Renal cortical epithelial cell (primary cell): Measurements from ENCODE around the gene BLNK. TPM values are rescaled to one million over a fixed set of nuclear protein-coding genes. Genes with fewer than 3 reads are reported as not detected.
A peak's percentile ranks its signal among the peaks of the same experiment; 100 is the strongest.

Source experiments
- DNase-seq: peaks from one replicate; pipeline ENCODE4 v3.0.0-alpha.2; 2011; ENCODE audit warnings: low read depth
- total RNA-seq: library from RNA; depleted of rRNA; stranded (reverse); fragments of >200 nt; gene quantifications from 2 replicates; pipeline ENCODE4 v1.2.3, GENCODE V29; 2014

Gene BLNK
- total RNA-seq, 1 donor from 2014 or later: 2.8 TPM

DNA sequence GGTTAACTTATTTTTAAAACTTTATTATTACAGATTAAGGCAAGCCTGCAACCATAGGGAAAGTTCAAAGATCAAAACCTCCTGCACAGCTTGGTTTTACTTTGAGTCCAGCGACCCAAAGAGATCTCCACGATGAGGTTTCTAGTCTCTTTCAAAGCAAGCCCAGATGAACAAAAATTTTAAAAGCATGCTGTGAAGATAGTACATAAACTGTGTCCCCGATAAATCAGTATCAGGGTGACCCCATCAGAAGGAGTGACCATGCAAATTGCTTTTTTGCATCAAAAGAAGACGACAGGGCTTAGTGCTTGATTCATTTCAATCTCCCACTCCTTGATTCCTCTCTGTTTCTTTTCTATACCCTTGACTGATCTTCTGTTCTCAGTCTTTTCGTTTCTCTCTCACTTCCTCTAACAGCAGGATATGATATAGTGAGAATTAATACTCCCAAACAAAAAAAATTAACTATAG is 16.8 kb upstream of the BLNK start:
- DNase-seq: peak; percentile 27

DNA sequence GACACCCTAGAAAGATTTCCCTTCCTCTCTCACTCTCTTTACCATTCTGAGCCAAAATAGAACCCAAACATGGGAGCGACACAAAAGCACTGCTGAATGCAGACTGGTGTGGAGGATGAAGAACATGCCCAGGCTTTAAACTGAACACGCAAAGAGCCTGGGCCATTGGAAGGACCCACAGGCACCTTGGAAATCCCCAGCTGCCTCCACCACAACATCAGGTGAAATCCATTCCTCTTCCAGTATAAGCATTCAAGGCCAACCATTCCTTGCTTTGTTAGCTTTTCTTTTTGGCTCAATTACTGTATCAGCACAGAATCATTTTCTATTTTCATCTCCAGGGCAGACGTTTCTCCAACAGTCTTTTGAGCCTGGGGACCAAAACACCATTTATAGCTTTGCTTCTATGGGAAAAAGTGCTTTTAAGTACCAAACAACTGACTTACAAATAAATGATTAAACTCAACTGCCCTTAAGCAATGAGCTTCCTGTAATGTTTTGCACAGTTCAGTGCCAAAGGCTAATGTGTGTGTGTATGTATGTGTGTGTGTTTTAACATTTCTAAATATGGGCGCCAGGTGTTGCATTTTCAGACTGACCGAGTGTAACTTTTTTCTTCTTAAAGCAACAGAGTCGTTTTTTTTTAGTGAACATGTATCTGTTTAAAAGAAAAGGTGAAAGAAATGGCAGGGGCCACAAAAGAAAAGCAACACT is 16.2 kb upstream of the BLNK start:
- DNase-seq: peak; percentile 100

DNA sequence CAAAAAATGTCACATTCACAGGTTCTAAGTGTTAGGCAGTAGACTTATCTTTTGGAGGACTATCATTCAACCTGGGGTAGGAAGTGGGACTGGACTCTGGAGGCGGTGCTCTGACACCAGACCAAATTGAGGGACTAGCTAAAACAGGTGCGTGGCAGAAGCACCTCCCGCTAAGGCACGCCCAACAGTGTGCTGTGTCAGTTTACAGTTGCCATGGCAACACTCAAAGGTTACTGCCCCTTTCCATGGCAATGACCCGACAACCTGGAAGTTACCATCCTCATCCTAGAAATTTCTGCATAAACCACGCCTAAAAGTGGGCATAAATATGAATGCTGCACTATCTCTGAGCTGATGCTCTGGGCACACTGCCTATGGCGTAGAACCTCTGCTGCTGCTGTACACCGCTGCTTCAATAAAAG is 14.0 kb upstream of the BLNK start:
- DNase-seq: no peak

DNA sequence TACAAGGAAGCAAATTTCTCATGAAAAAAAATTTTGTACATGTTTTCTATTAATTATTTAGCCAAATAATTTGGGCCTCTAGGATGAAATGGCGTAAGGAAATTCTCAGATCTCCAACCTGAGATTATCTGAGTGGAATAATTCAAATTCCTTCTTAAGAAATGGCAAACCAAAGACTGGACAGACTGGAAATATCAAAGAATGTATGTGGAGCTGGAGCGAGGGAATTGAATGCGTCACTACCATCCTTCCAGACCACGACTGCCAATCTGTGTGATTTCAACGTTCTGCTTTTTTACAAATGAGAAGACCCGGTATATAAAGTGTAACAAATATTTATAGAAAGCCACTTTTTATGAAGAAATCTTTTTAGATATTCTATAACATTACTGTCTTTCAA is 12.4 kb upstream of the BLNK start:
- DNase-seq: peak; percentile 22

DNA sequence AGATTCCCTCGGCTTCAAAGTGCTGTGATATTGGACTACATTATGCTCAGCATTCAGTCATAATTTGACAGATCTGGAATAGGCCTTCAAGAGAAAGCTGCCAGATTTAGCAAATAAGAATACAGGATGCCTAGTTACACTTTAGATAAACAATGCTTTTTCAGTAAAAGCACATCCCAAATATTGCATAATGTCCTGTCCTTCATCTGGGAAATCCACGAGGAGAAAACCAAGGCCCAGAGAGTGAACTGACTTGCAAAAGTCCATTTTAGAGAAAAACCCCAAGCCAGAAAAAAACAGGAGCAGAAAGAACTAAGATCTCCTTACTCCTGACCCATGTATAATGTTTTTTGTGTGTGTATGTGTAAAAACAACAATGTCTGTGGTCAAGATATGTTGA is 12.0 kb upstream of the BLNK start:
- DNase-seq: peak; percentile 29

DNA sequence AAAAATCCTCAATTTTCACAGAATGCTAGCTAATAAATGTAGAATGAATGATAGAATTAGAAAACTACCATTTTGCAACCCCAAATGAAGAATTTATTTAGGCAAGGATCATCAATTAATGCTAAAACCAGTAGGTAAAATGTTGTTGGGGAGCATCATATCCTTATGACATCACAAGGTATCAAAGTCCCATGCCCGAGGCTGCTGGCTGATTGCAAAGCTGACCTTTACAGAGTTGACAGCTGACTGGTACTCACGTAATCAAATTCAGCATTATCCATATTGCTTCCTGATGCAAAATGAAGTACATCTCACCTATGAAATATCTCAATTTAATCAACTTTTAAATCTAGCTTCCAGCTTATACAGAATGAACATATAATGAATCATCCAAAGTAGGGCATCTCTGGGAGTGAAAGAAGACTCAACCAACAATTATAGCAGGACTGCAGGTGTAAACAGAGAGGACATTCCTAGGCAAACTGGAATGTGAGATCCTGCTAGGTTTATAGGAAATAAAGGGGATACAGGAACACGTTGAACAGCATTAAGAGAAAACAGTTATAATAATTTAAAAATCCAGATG is 10.2 kb upstream of the BLNK start:
- no peak for DNase-seq

DNA sequence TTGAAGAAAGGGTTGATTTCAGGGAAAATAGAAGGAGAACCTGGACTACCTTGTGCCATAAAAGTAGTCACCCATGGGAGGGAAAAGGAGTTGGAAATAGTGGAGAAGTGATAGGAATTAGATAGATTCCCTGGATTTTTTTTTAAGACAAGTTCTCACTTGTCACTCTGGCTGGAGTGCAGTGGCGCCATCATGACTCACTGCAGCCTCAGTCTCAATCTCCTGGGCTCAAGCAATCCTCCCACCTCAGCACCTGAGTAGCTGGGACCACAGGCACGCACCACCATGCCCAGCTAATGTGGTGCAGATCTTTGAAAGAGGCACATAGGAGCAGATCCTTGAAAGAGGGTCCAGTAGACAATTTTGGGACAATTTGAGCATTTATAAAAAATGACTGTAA is 9.5 kb upstream of the BLNK start:
- DNase-seq: peak; percentile 39

DNA sequence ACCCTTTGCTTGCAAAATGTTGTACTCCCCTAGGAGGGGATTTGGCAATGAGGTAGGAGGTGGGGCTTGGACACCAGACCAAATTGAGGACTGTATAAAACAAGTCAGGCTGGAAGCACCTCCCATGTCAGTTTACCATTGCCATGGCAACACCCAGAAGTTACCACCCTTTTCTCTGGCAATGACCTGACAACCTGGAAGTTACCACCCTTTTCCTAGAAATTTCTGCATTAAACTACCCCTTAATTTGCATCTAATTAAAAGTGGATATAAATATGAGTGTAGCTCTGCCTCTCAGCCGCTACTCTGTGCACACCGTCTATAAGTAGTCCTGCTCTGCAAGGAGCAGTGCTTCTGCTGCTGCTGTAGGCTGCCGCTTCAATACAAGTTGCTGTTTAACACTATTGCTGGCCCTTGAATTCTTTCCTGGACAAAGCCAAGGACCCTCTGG is 7.8 kb upstream of the BLNK start:
- DNase-seq: no peak

DNA sequence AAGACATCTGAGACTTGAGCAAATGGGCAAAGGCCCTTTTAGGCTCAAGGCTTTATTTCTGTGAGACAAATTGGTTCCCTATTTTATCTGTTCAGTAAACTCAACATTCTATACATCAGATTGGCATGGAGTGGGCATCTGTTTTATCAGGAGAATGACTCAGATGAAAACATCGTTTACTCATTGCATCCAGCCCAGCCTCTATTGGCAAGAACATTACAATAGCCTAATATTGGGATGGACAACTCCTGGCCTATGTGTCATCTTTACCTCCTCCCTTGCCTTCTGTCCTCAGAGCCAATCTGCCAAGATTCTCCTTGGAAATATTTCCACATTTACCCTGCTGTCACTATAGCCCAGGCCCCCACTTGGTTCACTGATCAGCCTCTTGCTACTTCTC is 5.5 kb upstream of the BLNK start:
- DNase-seq: no peak

DNA sequence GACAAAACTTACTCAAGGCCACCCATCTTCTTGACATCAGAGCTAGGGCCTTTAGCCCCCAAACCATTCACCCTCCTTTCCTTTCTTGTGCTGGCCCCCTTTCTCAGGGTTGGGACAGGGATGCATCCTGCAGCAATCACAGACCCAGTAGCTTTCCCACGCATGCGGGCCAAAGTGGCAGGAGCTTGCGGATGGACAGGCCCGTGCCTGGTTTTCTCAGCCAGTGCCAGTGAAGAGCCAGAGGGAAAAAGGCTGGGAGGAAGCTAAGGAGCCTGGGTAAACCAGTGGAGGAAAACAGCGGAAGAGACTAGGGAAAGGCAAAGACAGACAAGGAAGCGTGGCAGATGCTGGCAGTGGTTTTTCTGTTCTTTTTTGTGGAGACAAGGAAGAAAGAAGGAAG is 5.1 kb upstream of the BLNK start:
- DNase-seq: no peak

DNA sequence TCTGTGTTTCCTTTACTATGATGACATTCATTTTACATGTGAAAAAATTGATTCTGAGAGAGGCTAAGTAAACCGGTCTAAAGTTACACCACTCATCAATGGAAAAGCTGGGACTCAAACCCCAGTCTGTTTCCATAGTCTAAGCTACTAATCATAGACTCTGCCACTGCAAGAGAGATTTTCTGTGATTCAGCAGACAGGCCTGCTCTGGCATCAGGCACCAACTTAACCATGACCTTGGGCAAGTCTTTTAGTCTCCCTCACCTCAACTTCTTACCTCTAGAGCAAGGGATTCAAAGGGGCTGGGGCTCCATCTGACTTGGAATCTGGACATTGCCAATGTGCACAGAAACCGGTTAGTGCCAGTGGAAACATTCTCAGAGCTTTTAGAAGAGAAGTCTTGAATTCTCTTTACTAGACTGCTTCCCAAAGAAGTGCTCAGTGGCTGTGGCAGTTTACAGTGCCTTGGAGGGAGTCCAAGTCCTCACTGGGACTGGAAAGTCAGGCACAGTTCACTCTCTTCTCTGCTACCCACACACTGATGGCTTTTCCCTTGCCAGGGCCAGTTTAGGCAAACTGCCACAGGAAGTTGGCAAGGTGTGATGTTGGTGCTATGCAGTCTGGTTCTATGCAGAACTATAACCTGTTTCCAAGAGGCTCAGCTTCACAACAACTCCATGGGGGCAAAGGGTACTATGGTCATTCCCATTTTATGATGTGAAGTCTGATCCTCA is 4.5 kb upstream of the BLNK start:
- DNase-seq: peak; percentile 83

DNA sequence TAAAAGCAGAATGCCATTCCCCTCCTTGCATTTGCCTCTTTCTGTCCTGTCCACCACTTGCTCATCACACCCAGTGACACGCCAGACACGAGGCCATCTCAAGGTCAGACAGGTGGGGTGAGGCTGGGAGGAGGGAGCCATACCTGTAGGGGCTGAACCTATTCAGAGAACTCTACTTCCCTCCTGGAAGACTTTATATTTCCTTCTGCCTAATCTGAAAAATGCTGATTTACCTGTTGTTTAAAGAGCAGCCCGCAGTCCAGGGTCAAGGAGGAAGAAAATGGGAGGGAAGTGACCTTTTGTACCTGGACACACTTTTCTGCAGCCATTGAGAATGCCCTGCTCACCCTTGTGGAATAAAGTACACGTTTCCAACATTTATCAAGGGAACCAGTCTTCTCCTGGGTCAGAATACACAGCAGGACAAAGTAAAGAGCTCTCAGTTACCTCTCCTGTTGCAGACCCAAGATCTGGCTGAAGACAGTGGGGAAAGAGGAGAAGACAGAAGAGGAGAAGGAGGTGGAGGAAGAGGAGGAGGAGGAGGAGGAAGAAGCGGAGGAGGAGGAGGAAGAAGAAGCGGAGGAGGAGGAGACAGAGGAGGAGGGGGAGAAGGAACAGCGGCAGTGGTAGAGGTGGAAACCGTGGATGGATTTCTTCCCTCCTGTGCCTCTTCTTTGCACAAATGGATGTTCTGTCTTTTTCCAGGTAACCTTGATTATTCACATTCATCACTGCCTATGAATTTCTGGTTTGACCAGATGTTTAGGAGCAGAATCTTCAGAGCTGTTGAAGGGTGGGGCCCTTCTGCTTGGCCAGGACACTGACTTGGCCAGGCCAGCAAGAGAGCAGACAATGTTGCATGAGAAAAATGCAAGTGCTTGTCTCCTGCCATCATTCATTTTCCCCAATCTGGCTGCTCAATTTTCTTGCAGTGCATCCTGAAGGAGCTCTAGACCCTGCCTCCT is 1.2 kb upstream of the BLNK start:
- DNase-seq: no peak

DNA sequence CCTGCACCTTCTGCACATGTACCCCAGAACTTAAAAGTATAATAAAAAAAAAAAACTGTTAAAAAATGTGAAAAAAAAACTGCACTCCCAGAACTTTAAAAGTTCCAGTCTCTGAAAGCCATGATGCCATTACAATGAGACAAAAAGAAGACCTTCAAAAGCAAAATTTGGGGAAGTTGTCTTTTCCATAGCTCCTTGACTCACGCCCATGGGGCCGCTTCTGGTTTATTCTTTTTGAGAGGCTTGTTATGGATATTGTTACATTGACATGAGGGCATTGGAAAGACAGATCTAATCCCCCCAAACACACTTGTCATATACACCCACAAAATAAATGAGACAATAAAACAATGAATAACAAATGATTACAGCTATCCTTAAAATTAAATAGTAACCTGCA is 798 bp downstream of the BLNK start:
- no peak for DNase-seq

DNA sequence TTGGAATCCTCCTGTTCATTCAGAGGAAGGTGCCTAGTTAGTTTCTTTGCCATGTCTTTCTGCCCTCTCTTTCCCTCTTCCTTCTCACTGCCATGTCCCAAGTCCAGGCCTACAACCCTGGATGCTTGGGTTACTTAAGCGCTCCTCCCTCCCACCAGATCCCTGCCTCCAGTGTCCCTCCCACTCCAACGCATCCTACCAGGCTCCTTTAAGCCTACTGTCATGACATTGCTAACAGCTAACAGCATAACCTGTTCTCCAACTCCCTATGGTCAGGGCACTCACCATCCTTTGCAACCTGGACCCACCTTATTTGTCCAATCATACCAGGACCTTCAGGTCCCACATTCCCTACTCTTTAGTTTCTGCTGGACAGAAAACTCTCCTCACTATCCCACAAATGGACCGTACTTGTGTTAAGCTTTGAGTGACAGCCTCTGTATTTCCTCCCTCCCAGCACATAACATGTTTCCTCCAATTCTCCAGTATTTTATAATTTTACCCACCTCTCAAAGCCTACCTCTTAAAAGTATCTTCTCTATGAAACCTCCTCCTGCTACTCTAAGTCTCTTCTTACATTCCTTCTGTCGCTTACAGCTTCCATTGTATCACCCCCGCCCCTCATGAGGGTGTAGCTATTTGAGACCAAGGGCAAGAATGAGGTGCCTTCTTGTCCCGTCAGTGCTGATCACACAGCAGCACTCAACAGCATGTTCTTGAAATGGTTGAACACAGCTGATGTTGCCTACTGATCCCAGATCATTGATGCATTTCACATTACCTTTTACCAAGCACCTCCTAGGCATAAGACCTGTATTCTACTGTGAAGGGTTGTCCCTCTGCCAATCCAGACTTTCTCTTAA is 1.7 kb downstream of the BLNK start:
- DNase-seq: no peak

DNA sequence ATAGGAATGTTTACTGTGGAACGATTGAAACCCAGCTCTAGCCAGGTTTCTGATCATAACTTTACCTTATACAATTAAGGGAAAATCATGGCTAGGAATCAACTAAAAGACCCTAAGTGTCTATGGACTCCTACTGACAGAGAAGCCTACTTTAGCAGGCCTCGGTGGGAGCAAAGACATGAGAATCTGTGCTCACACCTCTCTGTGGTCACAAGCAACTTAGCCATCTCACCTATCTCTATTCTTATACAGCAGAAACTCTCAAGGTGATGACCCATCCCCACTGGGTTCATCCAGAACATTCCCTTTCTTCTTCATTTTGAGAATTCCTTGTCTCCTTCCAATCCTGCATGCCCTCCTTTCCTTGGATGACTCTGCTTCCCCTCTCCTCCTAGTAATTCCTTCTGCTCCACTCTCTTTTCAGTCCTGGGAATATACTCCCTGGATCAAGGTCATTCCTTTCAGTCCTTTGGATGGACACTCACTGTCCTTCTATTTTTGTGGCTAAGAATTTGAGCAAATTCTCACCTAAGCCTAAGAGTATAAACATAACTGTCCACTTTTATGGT is 2.9 kb downstream of the BLNK start:
- DNase-seq: no peak

DNA sequence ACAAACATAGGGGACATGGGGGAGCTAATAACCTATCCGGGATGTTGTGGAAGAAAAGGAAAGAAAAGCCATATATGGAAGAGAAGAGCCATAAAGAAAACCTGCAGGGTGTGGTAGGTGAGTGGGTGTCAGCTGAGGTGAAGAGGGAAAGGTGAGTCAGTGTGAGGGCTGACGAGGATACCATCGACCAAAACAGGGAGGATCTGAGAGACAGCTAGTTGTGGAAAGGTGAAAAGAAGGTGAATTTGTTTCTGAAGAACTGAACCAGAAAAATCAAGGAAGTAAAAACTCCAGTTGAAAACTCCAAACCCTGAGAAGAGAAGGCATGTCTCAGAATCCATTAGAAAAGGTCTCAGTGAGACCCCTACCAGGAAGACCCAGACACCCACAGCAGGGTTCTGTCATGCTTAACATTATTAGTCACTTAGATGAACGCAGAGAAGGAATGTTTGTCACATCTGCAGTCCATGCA is 4.1 kb downstream of the BLNK start:
- no peak for DNase-seq

DNA sequence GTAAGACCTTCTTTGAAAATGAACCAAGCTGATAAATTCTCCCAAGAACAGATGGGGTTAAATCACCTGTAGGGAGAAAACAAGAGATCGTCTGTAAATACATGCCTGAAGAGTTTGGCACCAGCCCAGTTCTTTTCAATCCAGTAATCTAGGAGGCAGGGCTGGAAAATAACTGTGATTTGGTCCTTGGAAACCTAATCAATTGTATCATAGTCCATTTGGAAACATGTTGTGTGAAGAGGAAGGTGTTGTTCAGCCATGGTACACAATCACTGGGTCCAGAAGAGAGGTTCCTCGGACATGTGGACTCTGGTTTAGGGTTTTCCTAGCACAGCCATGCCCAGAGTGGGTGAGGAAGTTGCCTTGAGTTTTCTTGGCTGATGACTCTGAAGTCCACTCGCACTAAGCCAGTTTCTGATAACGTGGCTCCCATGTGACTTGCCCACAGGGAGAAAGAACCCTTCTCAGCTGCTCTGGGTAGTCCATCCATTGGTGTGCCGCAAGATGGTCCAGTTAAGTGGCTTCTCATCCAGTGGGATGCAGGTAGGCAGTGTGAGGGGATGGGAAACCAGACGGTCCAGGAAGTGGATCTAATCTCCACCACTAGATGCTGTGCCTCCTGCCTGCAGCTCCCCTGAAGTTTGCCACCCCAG is 5.1 kb downstream of the BLNK start:
- DNase-seq: no peak

DNA sequence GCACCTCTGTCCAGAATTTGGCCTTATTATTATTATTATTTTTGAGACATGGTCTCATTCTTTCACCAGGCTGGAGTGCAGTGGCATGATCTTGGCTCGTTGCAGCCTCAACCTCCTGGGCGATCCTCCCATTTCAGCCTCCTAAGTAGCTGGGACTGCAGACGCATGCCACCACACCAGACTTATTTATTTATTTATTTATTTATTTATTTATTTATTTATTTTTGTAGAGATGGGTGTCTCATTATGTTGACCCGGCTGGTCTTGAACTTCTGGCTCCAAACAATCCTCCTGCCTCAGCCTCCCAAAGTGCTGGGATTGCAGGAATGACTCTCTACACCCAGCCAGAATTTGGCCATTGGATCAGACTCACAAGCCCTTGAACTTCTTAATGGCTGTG is 6.4 kb downstream of the BLNK start:
- no peak for DNase-seq

DNA sequence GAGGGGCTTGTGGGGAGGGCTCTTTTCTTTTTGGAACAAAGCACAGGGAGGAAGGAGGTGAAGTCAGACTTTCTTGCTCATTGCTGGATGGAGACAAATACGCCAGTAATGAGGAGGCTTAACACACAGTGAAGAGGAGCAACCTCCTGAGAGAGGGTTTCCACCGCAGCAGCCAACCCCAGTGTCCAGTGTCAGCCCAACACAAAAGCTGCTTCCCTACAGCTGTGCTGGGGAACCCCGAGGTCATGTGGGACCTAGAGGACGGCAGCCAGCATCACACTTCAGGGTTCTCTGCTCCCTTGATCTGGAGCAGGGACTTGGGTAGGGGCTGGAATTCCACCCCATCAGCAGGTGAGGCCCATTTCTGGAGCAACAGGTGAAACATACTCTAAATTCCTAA is 7.7 kb downstream of the BLNK start:
- no peak for DNase-seq

DNA sequence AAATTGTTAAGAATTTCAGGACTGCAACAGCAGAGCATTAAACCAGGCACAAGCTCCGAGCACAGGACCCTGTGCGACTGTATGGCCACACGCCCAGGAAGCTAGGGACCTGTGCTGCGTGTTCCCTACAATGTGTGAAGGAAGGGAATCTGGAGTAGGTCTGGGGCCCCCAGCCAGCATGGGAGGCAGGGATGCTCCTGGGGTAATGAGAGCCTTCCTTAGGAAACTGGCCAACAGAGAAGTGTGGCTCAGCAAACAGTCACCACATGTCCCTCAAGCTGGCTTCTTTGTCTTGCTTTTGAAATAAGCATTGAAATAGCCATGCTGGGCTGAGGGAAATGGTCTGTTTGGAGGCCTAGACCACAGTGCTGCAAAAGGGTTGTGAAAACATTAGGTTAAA is 8.2 kb downstream of the BLNK start:
- DNase-seq: no peak
